B cell (primary cell): ENCODE results near the gene TMEM163.

Source experiments
- CTCF ChIP-seq: fragments of 200-600 bp; IDR thresholded peaks from one replicate; pipeline ENCODE4 v1.8.0; 2022; ENCODE audit warnings: antibody characterized with exemption, mild to moderate bottlenecking
- EZH2 ChIP-seq: IDR thresholded peaks from 2 replicates; pipeline ENCODE4 v1.6.1; 2012; ENCODE audit warnings: borderline replicate concordance, low read depth, mild to moderate bottlenecking, moderate library complexity, low read length; ENCODE audit not compliant: insufficient read depth, poor library complexity, severe bottlenecking

- TF ChIP-seq CTCF (no peak), EZH2 (no peak)
Measured at GRCh38 chr2:134454931-134455330, 263.9 kb downstream of the TMEM163 start.
